Gastroesophageal sphincter (tissue), 3 donors: Measurements from ENCODE around the gene RIPK3.

Source experiments
- EP300 ChIP-seq: sonication (generic); formaldehyde crosslinking; IDR thresholded peaks from one replicate; pipeline ENCODE4 v1.6.1; 2017; ENCODE audit warnings: antibody characterized with exemption, mild to moderate bottlenecking
- TF ChIP-seq, protein P1 (sequence below), 4 experiments: fragments of 200-600 bp in 2 of 4; fragments of 450-650 bp in 2 of 4; sonication (generic) in 1 of 4; IDR thresholded peaks; one replicate each; pipeline ENCODE4 v1.5.1; 2017 to 2019; ENCODE audit warnings: antibody characterized with exemption in 4 of 4, mild to moderate bottlenecking in 2 of 4, moderate library complexity in 2 of 4

DNA sequence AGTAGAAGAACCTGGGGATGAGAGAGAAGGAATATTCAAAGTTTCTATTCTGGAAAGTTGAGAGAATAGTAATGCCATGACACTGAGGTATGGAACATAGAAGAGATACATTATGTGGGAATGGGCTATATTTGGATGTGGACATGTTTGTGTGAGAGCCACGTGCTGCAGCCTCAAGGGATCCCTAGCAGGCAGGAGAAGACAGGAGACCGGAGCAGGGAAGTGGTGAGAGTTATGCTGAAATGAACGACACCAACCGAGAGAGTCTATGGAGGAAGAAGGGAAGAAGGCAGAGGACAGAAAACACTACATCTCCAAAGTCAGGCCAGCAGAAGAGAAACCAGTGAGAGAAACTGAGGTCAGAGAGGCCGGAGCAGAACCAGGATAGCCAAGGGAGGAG lies 10.0 kb upstream of the RIPK3 start:
- TF ChIP-seq, protein P1, sequence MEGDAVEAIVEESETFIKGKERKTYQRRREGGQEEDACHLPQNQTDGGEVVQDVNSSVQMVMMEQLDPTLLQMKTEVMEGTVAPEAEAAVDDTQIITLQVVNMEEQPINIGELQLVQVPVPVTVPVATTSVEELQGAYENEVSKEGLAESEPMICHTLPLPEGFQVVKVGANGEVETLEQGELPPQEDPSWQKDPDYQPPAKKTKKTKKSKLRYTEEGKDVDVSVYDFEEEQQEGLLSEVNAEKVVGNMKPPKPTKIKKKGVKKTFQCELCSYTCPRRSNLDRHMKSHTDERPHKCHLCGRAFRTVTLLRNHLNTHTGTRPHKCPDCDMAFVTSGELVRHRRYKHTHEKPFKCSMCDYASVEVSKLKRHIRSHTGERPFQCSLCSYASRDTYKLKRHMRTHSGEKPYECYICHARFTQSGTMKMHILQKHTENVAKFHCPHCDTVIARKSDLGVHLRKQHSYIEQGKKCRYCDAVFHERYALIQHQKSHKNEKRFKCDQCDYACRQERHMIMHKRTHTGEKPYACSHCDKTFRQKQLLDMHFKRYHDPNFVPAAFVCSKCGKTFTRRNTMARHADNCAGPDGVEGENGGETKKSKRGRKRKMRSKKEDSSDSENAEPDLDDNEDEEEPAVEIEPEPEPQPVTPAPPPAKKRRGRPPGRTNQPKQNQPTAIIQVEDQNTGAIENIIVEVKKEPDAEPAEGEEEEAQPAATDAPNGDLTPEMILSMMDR (IDR thresholded peaks at IDR 0.05): no peak
- no peak for TF ChIP-seq EP300
